IMR-90 (cell line): ENCODE results near the gene PRMT7. TPM values are rescaled to one million over a fixed set of nuclear protein-coding genes. Genes with fewer than 3 reads are reported as not detected.
A peak's percentile ranks its signal among the peaks of the same experiment; 100 is the strongest.

Experiments
- ATAC-seq: fragments of 200-7000 bp; cut with Tn5 transposase; 2 replicates; pipeline ENCODE4 v1.9.1; 2020; ENCODE audit warnings: low read depth, mild to moderate bottlenecking, moderate library complexity
- BruUV-seq: library from RNA; stranded (reverse); fragments of 400-500 nt; replicated peaks from 2 replicates; lab custom pipeline; 2021; lab: Mats Ljungman, UMichigan
- CTCF ChIA-PET: fragments of 300-600 bp; formaldehyde crosslinking; extraction: SDS; loops from one replicate; lab custom pipeline; 2021; ENCODE audit warnings: antibody characterized with exemption; lab: Yijun Ruan, JAX
- POLR2A ChIA-PET: fragments of 300-600 bp; sonication (Branson Sonifier 250); formaldehyde crosslinking; loops from one replicate; lab custom pipeline; 2022; ENCODE audit warnings: antibody characterized with exemption; ENCODE audit not compliant: unreplicated experiment; lab: Charles Lee
- DNase-seq: peaks from one replicate; pipeline ENCODE4 v3.0.0; 2013
- H2AFZ ChIP-seq: replicated peaks from 2 replicates; pipeline ENCODE3; 2013; ENCODE audit warnings: low read length, mild to moderate bottlenecking; ENCODE audit not compliant: poor library complexity
- H2AK5ac ChIP-seq: 2 replicates; pipeline ENCODE4 v1.6.1; 2013; ENCODE audit warnings: low read depth, low read length, inconsistent platforms
- H2AK9ac ChIP-seq: replicated peaks from 2 replicates; pipeline ENCODE3; 2013; ENCODE audit warnings: mild to moderate bottlenecking, low read depth, low read length, moderate library complexity; ENCODE audit not compliant: poor library complexity
- H2BK120ac ChIP-seq: 2 replicates; pipeline ENCODE4 v1.6.1; 2013; ENCODE audit warnings: low read depth, low read length, inconsistent platforms
- H2BK15ac ChIP-seq: 3 replicates; pipeline ENCODE4 v1.6.1; 2013; ENCODE audit warnings: low read depth, low read length, inconsistent platforms
- H2BK20ac ChIP-seq: 2 replicates; pipeline ENCODE4 v1.6.1; 2013; ENCODE audit warnings: low read depth, mild to moderate bottlenecking, inconsistent platforms, low read length, moderate library complexity
- H2BK5ac ChIP-seq: 2 replicates; pipeline ENCODE4 v1.6.1; 2013; ENCODE audit warnings: mild to moderate bottlenecking, low read depth, low read length, inconsistent platforms; ENCODE audit not compliant: poor library complexity, severe bottlenecking
- H3K14ac ChIP-seq: replicated peaks from 2 replicates; pipeline ENCODE4 v1.6.1; 2013; ENCODE audit warnings: low read depth, low read length, inconsistent platforms
- H3K18ac ChIP-seq: 2 replicates; pipeline ENCODE4 v1.6.1; 2013; ENCODE audit warnings: low read depth, low read length, control low read depth
- H3K23ac ChIP-seq: 2 replicates; pipeline ENCODE4 v1.6.1; 2013; ENCODE audit warnings: low read depth, low read length, inconsistent platforms
- H3K27ac ChIP-seq: 2 replicates; pipeline ENCODE4 v1.5.1; 2013; ENCODE audit warnings: mild to moderate bottlenecking, control low read depth, low read length; ENCODE audit not compliant: insufficient read depth
- H3K27me3 ChIP-seq: 2 replicates; pipeline ENCODE4 v1.6.1; 2013; ENCODE audit warnings: low read length; ENCODE audit not compliant: control insufficient read depth, insufficient read depth
- H3K36me3 ChIP-seq: 2 replicates; pipeline ENCODE4 v1.6.1; 2013; ENCODE audit warnings: low read length, mixed read lengths; ENCODE audit not compliant: control insufficient read depth, insufficient read depth
- H3K4ac ChIP-seq: 2 replicates; pipeline ENCODE4 v1.6.1; 2013; ENCODE audit warnings: low read depth, low read length, inconsistent platforms
- H3K4me1 ChIP-seq: 2 replicates; pipeline ENCODE4 v1.6.1; 2013; ENCODE audit warnings: low read length, mixed read lengths; ENCODE audit not compliant: control insufficient read depth, insufficient read depth
- H3K4me2 ChIP-seq: 2 replicates; pipeline ENCODE4 v1.6.1; 2013; ENCODE audit warnings: low read depth, mild to moderate bottlenecking, control low read depth, low read length, moderate library complexity
- H3K4me3 ChIP-seq: 2 replicates; pipeline ENCODE4 v1.5.1; 2013; ENCODE audit warnings: low read depth, mild to moderate bottlenecking, control low read depth, low read length, moderate library complexity; ENCODE audit not compliant: insufficient read depth
- H3K56ac ChIP-seq: 2 replicates; pipeline ENCODE4 v1.6.1; 2013; ENCODE audit warnings: low read length, inconsistent platforms; ENCODE audit not compliant: insufficient read depth; ENCODE audit errors: extremely low read depth
- H3K79me1 ChIP-seq, 2 experiments: 2 replicates each; pipeline ENCODE4 v1.6.1; 2013; ENCODE audit warnings: low read length in 2 of 2, inconsistent platforms in 1 of 2, low read depth in 1 of 2
- H3K9ac ChIP-seq: 2 replicates; pipeline ENCODE4 v1.6.1; 2013; ENCODE audit warnings: low read depth, low read length, control low read depth
- H3K9me1 ChIP-seq: 2 replicates; pipeline ENCODE4 v1.6.1; 2013; ENCODE audit warnings: low read length, inconsistent platforms; ENCODE audit not compliant: insufficient read depth
- H3K9me3 ChIP-seq: 2 replicates; pipeline ENCODE4 v1.6.1; 2013; ENCODE audit warnings: low read length; ENCODE audit not compliant: control insufficient read depth, insufficient read depth
- H4K20me1 ChIP-seq: 2 replicates; pipeline ENCODE4 v1.6.1; 2013; ENCODE audit warnings: low read length, inconsistent platforms; ENCODE audit not compliant: insufficient read depth
- H4K5ac ChIP-seq: 2 replicates; pipeline ENCODE4 v1.6.1; 2013; ENCODE audit warnings: mild to moderate bottlenecking, low read depth, low read length, control low read depth
- H4K8ac ChIP-seq, 2 experiments: 2 replicates each; pipeline ENCODE4 v1.6.1; 2013; ENCODE audit warnings: low read depth in 2 of 2, low read length in 2 of 2, control low read depth in 1 of 2, inconsistent platforms in 1 of 2
- H4K91ac ChIP-seq: 2 replicates; pipeline ENCODE4 v1.6.1; 2013; ENCODE audit warnings: low read depth, low read length, inconsistent platforms; ENCODE audit not compliant: insufficient read depth
- BHLHE40 ChIP-seq: fragments of 150-350 bp; IDR thresholded peaks from 2 replicates; pipeline ENCODE4 v1.6.1; 2016; ENCODE audit warnings: mild to moderate bottlenecking, low read depth, low read length
- CEBPB ChIP-seq: IDR thresholded peaks from 2 replicates; pipeline ENCODE4 v1.6.1; 2012; ENCODE audit warnings: low read depth, low read length, improper control_type of control experiment
- MAFK ChIP-seq: IDR thresholded peaks from 2 replicates; pipeline ENCODE4 v1.6.1; 2012; ENCODE audit warnings: low read depth, low read length, improper control_type of control experiment
- MXI1 ChIP-seq: IDR thresholded peaks from 2 replicates; pipeline ENCODE4 v1.6.1; 2012; ENCODE audit warnings: low read depth, mild to moderate bottlenecking, low read length, moderate library complexity, borderline replicate concordance
- NFE2L2 ChIP-seq: fragments of 150-350 bp; IDR thresholded peaks from 2 replicates; pipeline ENCODE4 v1.6.1; 2016; ENCODE audit warnings: low read depth, mild to moderate bottlenecking, low read length
- POLR2A ChIP-seq: IDR thresholded peaks from 2 replicates; pipeline ENCODE4 v1.6.1; 2012; ENCODE audit warnings: mild to moderate bottlenecking, low read depth, low read length
- RAD21 ChIP-seq: IDR thresholded peaks from 2 replicates; pipeline ENCODE4 v1.6.1; 2012; ENCODE audit warnings: low read length, improper control_type of control experiment
- RCOR1 ChIP-seq: IDR thresholded peaks from 2 replicates; pipeline ENCODE4 v1.6.1; 2012; ENCODE audit warnings: mild to moderate bottlenecking, low read length, improper control_type of control experiment; ENCODE audit not compliant: insufficient replicate concordance
- RFX5 ChIP-seq: IDR thresholded peaks from 2 replicates; pipeline ENCODE4 v1.8.0; 2012; ENCODE audit warnings: low read depth, mild to moderate bottlenecking, low read length, moderate library complexity
- SMC3 ChIP-seq: fragments of 150-350 bp; IDR thresholded peaks from 2 replicates; pipeline ENCODE4 v1.6.1; 2016; ENCODE audit warnings: low read depth, mild to moderate bottlenecking, antibody characterized with exemption, low read length, moderate library complexity
- USF2 ChIP-seq: fragments of 150-350 bp; IDR thresholded peaks from 2 replicates; pipeline ENCODE4 v1.6.1; 2017; ENCODE audit warnings: mild to moderate bottlenecking, antibody characterized with exemption, low read length, low read depth
- WGBS, 2 experiments: methylation state at CpG; one replicate each; pipeline versions ENCODE4 v1.1.5 to v1.1.7; 2013; ENCODE audit warnings: missing lambda C conversion rate in 2 of 2; ENCODE audit not compliant: insufficient read length in 1 of 2; ENCODE audit errors: extremely low coverage in 2 of 2; 5-methylcytosine and 5-hydroxymethylcytosine counted together
- dilution Hi-C: fragments of 300-500 bp; cut with HindIII; formaldehyde crosslinking; loops from one replicate; pipeline ENCODE4 v1.14.3; 2018; ENCODE audit warnings: low sequenced_read_pairs; ENCODE audit not compliant: unreplicated experiment
- in situ Hi-C: fragments of 300-500 bp; cut with MboI; formaldehyde crosslinking; loops from 3 replicates; pipeline ENCODE4 v1.14.3; 2019; ENCODE audit warnings: low sequenced_read_pairs, inconsistent platforms, mixed read lengths
- intact Hi-C: fragments of 100-400 bp; cut with micrococcal nuclease; formaldehyde crosslinking; loops from 2 replicates; pipeline ENCODE4 v1.10.0; 2022
- polyA plus RNA-seq, 3 experiments: library from polyadenylated mRNA; depleted of rRNA; stranded (reverse); fragments of >200 nt; gene quantifications; 2 replicates each; pipeline ENCODE4 v1.2.3, GENCODE V29; 2012; ENCODE audit warnings: low replicate concordance in 1 of 3
- total RNA-seq: library from RNA; depleted of rRNA; stranded (reverse); fragments of >200 nt; gene quantifications from 2 replicates; pipeline ENCODE4 v1.2.3, GENCODE V29; 2012

The PRMT7 gene
- total and polyA plus RNA-seq, 2 of the 4 experiments (the other 2 are of a cell fraction) = 63.1 to 68.6 TPM

- in situ Hi-C loops (no loop called here), intact Hi-C loops (no loop called here), dilution Hi-C loops (no loop called here)
- H2BK5ac ChIP-seq = peak overlapping the region; percentile 11
- no peak overlapping the region for H4K5ac ChIP-seq
- H3K4me2 ChIP-seq = peak overlapping the region; percentile 81
- no peak overlapping the region for H4K8ac ChIP-seq
- H3K23ac ChIP-seq = peak overlapping the region; percentile 30; the same call in 1 of the 2 replicates
- H2AFZ ChIP-seq = peak overlapping the region; percentile 68
- H3K9me1 ChIP-seq = peaks cover 13% of the 10 kb centered on the region
- peak overlapping the region; percentile 20; the same call in 1 of the 2 replicates for H3K18ac ChIP-seq
- H2BK15ac ChIP-seq = 0 out of 3 replicates have a peak overlapping the region, but pooled peaks have one; percentile 27
- H3K9ac ChIP-seq = peak overlapping the region; percentile 25; the same call in 1 of the 2 replicates
- H2AK5ac ChIP-seq = peak overlapping the region; percentile 5; the same call in 1 of the 2 replicates
- H3K79me1 ChIP-seq = no peaks in the 10 kb centered on the region
- no peak overlapping the region for H3K27ac ChIP-seq
- POLR2A ChIA-PET = no interaction called here
- peaks cover 11% of the 10 kb centered on the region; the same call in 1 of the 2 replicates for H3K4me1 ChIP-seq
- no peaks in the 10 kb centered on the region for H3K9me3 ChIP-seq
- peak overlapping the region; percentile 51; the same call in 1 of the 2 replicates for H3K14ac ChIP-seq
- BruUV-seq = no TSS peak
- peaks cover 14% of the 10 kb centered on the region for H3K27me3 ChIP-seq
- peak; percentile 54 for DNase-seq
- no peak overlapping the region for H3K56ac ChIP-seq
- ATAC-seq = peak; percentile 91
- peak overlapping the region; percentile 40 for H2BK20ac ChIP-seq
- 7% methylated on average over 3 of the region's 17 CpGs; no CpG with 5 or more reads in 1 of the 2 experiments for WGBS, 2 experiments
- TF ChIP-seq RFX5 (no peak), MAFK (0 out of 2 replicates have a peak, but pooled peaks have one; percentile 46), MXI1 (no peak), NFE2L2 (no peak), CEBPB (no peak), RAD21 (no peak), SMC3 (no peak), USF2 (peak; percentile 13; the same call in 1 of the 2 replicates), BHLHE40 (no peak), POLR2A (no peak), RCOR1 (no peak)
- no peaks in the 10 kb centered on the region for H4K20me1 ChIP-seq
- H2BK120ac ChIP-seq = peak overlapping the region; percentile 58
- no peak overlapping the region for H2AK9ac ChIP-seq
- H4K91ac ChIP-seq = peak overlapping the region; percentile 19
- 0 out of 2 replicates have a peak overlapping the region, but pooled peaks have one; percentile 2 for H3K4me3 ChIP-seq
- H3K36me3 ChIP-seq = no peaks in the 10 kb centered on the region
- peak overlapping the region; percentile 26; the same call in 1 of the 2 replicates for H3K4ac ChIP-seq
- CTCF ChIA-PET = interaction anchor here (0.9 to 1.5 kb wide), 3 partner anchors 9 to 114 kb away, joined by 3 to 6 read pairs (median 3); no protein-coding TSS in a partner anchor
Measured at GRCh38 chr16:68406458-68407152, 95.8 kb downstream of the PRMT7 start.
